MG63 (cell line): ENCODE measurements around the gene SLIT3. TPM values are rescaled to one million over a fixed set of nuclear protein-coding genes. Genes with fewer than 3 reads are reported as not detected.

Experiments
- DNase-seq: peaks from one replicate; pipeline ENCODE4 v3.0.0-alpha.2; 2020
- H3K27me3 ChIP-seq: fragments of 250-450 bp; sonication (Bioruptor Pico); 2 replicates; pipeline ENCODE4 v1.5.1; 2020; ENCODE audit warnings: mild to moderate bottlenecking, moderate library complexity
- H3K36me3 ChIP-seq: fragments of 250-450 bp; sonication (Bioruptor Pico); 2 replicates; pipeline ENCODE4 v1.5.1; 2020; ENCODE audit warnings: mild to moderate bottlenecking, moderate library complexity
- H3K4me3 ChIP-seq: fragments of 250-450 bp; sonication (Bioruptor Pico); 2 replicates; pipeline ENCODE4 v1.5.1; 2020; ENCODE audit warnings: mild to moderate bottlenecking, moderate library complexity
- H3K9me3 ChIP-seq: fragments of 250-450 bp; sonication (Bioruptor Pico); 2 replicates; pipeline ENCODE4 v1.5.1; 2020; ENCODE audit warnings: mild to moderate bottlenecking, moderate library complexity
- total RNA-seq: library from RNA; depleted of rRNA; stranded (reverse); fragments of >200 nt; shearing (Covaris generic); gene quantifications from 2 replicates; pipeline ENCODE4 v1.2.3, GENCODE V29; 2014; ENCODE audit warnings: low replicate concordance

Gene SLIT3
- total RNA-seq, 1 experiment from 2014 or later = 8.0 TPM

DNA sequence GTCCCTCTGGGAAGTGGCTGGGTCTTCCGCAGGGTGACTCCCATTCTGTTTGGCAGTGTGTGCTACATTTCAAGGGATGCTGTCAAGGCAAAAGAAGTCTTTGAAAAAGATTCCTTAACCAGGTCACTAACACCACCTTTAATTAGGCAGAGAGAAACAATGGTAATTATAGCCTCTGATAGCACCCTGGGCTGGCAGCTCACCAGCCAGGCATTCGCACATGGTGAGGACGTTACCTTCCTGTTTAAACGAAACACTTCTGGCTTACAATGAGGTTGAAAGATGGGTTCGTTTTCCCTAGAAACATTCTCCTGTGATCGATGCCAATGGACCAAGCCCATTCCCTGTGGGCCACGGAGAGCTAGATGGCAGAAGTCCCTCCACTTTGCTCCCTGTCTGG is 491.7 kb downstream of the SLIT3 start:
- Histone ChIP-seq H3K4me3 (no peak overlapping the region), H3K36me3 (no peaks in the 10 kb centered on the region), H3K27me3 (no peaks in the 10 kb centered on the region; the same call in none of the 2 replicates), H3K9me3 (no peaks in the 10 kb centered on the region)
- DNase-seq = no peak

- DNase-seq = no peak
- no peak overlapping the region for H3K4me3 ChIP-seq
- no peaks in the 10 kb centered on the region; the same call in 1 of the 2 replicates for H3K27me3 ChIP-seq
- no peaks in the 10 kb centered on the region for H3K9me3 ChIP-seq
- H3K36me3 ChIP-seq = no peaks in the 10 kb centered on the region
Observed at GRCh38 chr5:168808051-168808616, 492.8 kb downstream of the SLIT3 start.

DNA sequence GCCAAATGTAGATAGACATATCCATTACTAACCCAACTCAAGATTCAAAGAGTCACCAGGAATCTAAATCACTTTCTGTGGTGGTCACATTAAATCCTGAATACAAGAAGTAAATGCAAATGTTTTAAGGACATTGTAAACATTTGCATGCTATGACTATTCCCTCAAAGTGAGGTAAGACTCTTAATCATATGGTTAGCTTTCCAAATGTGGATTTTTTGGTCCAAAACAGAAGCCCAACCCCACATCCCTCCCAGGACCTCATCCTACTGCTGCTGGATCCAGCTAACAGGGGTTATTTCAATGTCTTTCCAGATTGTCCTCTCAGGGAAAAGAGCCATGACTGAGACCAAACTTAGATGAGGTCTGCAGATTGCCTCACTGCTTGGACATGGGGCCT is 493.7 kb downstream of the SLIT3 start:
- H3K9me3 ChIP-seq = no peaks in the 10 kb centered on the region
- no peaks in the 10 kb centered on the region; the same call in 1 of the 2 replicates for H3K27me3 ChIP-seq
- H3K36me3 ChIP-seq = no peaks in the 10 kb centered on the region
- peak; percentile 29 for DNase-seq
- H3K4me3 ChIP-seq = no peak overlapping the region

- Histone ChIP-seq H3K4me3 (no peak overlapping the region), H3K36me3 (no peaks in the 10 kb centered on the region), H3K9me3 (no peaks in the 10 kb centered on the region), H3K27me3 (peaks cover 9% of the 10 kb centered on the region)
- DNase-seq = no peak
Observed at GRCh38 chr5:168803541-168803940, 497.4 kb downstream of the SLIT3 start.

GRCh38 chr5:168802337-168802736 is 498.6 kb downstream of the SLIT3 start:
- H3K36me3 ChIP-seq = no peaks in the 10 kb centered on the region
- H3K4me3 ChIP-seq = no peak overlapping the region
- no peak for DNase-seq
- no peaks in the 10 kb centered on the region for H3K9me3 ChIP-seq
- peaks cover 9% of the 10 kb centered on the region for H3K27me3 ChIP-seq

GRCh38 chr5:168801567-168801966 is 499.4 kb downstream of the SLIT3 start:
- Histone ChIP-seq H3K4me3 (no peak overlapping the region), H3K36me3 (no peaks in the 10 kb centered on the region), H3K9me3 (no peaks in the 10 kb centered on the region), H3K27me3 (peaks cover 9% of the 10 kb centered on the region)
- no peak for DNase-seq

DNA sequence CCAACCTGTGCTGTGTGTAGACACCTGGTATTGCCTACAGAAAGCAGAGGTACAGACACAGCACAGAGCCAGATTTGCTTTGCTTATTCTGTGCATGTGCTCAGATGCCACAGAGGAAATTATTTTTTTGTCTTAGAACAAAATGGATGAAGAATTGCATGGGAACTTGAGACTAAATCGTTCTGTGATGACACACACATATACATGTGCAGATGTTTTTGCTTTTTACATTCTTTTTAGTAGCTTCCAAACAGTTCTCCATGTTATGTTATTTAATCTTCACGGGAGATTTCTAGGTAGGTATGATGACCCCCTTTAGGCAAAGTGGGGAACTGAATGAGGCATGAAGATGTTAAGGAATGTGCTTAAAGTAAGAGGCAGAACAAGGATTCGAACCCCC is 500.2 kb downstream of the SLIT3 start:
- Histone ChIP-seq H3K36me3 (no peaks in the 10 kb centered on the region), H3K9me3 (no peaks in the 10 kb centered on the region), H3K4me3 (no peak overlapping the region), H3K27me3 (peaks cover 9% of the 10 kb centered on the region)
- no peak for DNase-seq

- no peak for DNase-seq
- Histone ChIP-seq H3K27me3 (peaks cover 9% of the 10 kb centered on the region), H3K36me3 (no peaks in the 10 kb centered on the region), H3K4me3 (no peak overlapping the region), H3K9me3 (no peaks in the 10 kb centered on the region)
Observed at GRCh38 chr5:168798065-168799023, 502.6 kb downstream of the SLIT3 start.

DNA sequence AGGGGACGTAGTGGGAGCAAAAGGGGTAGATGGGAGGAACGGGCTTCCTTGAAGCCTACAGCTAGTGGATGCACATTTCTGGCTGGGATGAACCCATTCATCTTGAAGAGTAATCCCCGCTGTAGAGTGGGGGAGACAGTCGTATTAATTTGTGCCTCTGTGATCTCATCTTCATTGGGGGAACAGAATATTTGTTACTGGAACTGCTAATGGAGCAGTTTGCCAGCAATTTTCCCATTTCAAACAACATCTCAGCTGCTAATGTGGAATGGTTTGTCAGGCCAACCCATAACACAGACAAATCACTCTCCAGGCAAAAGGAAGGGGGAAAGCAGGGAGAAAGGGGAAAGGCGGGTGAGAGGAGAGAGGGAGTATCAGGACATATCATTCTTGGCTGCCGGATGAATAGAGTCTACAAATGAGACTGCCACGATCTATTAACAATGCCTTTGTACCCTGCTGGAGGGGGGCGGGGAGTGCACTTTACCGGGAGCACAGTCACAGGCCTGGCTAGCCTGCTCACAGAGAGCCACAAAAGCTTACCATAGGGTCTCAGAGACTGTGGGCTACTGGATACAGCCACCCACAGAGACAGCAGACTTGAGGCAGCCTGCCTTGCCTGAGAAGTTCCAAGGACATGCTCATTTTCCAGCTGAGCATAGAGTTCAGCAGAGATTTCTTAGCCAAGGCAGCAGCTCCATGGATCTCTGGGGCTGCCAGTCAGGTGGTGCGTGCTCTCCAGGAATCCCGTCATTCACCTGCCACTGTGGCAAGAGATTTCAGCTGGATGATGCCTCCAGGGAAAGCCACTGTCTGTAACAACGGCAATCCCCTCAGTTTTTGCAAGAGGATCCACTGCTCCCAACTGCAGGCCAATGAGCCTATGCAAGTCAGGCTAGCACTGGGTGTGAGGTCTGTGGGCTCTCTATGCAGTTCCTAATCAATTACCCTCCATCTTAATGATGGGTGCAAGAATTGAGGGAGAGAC is 504.1 kb downstream of the SLIT3 start:
- Histone ChIP-seq H3K9me3 (no peaks in the 10 kb centered on the region), H3K27me3 (peaks cover 9% of the 10 kb centered on the region), H3K36me3 (no peaks in the 10 kb centered on the region), H3K4me3 (no peak overlapping the region)
- DNase-seq = no peak

GRCh38 chr5:168796000-168796399 is 504.9 kb downstream of the SLIT3 start:
- H3K9me3 ChIP-seq = no peaks in the 10 kb centered on the region
- peaks cover 6% of the 10 kb centered on the region for H3K27me3 ChIP-seq
- no peak for DNase-seq
- no peaks in the 10 kb centered on the region for H3K36me3 ChIP-seq
- H3K4me3 ChIP-seq = no peak overlapping the region

DNA sequence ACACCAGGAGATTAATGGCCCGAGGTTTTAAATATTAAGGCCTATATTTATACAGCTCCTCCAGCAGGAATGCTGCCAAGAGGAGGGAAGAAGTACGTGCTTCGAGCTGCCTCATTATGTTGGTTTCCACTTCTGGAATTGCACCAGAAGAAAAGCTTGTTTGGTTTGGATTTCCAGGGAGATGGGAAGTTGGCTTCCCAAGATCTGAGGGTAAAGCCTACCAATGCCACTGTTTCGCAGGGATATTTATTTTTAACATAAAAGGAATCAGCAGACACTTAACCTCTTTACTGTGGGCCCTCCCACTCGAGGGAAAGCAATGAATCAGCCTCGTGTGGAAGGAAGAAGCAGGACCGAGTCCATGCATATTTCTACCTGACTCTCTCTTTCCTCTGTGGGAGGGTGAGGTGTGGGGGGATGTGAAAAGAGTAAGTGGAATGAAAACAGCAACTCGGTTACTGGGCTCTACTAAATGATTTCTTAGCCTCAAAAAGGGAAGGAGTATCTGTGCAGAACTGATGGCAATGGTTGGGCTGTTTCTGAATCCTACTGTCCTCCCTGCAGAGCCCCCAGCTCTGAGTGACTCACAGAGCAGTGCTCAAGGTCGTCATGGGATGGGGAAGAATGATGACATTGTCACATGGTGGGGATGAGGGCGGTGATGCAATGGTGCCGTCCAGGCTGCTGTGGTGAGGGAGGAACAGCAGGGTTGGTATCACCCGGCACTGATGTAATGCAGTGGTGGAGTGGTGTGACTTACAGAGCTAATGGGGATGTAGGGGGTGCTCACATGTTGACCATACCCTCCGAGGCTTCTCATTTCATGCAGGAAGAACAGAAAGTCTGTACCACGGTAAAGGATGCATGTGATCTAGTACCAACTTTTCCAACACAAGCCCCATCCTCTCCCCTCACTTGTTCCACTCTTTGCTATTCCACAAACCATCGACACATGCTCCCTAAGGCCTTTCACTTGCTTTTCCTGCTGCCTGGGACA is 506.8 kb downstream of the SLIT3 start:
- no peaks in the 10 kb centered on the region for H3K36me3 ChIP-seq
- no peak overlapping the region for H3K4me3 ChIP-seq

DNA sequence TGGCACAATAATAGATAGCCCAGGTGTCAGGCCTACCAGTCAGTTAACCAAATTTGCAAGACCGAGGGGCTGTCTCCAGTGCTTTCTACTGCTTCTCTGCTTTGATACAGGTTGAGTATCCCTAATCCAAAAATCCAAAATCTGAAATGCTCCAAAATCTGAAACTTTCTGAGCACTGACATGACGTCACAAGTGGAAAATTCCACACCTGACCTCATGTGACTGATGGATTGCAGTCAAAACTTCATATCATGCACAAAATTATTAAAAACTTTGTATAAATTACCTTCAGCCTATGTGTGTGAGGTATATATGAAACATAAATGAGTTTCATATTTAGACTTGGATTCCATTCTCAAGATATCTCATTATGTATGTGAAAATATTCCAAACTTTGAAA is 508.3 kb downstream of the SLIT3 start:
- no peak for DNase-seq
- Histone ChIP-seq H3K4me3 (no peak overlapping the region), H3K36me3 (no peaks in the 10 kb centered on the region), H3K27me3 (peaks cover 2% of the 10 kb centered on the region; the same call in 1 of the 2 replicates), H3K9me3 (no peaks in the 10 kb centered on the region)

More for the DNA sequence above, 506.8 kb downstream of the SLIT3 start:
- peaks cover 2% of the 10 kb centered on the region; the same call in 1 of the 2 replicates for H3K27me3 ChIP-seq
- peak; percentile 58 for DNase-seq
- no peaks in the 10 kb centered on the region for H3K9me3 ChIP-seq

GRCh38 chr5:168790671-168791250 is 510.2 kb downstream of the SLIT3 start:
- peaks cover 2% of the 10 kb centered on the region; the same call in 1 of the 2 replicates for H3K27me3 ChIP-seq
- H3K9me3 ChIP-seq = no peaks in the 10 kb centered on the region
- no peaks in the 10 kb centered on the region for H3K36me3 ChIP-seq
- H3K4me3 ChIP-seq = no peak overlapping the region
- DNase-seq = no peak

DNA sequence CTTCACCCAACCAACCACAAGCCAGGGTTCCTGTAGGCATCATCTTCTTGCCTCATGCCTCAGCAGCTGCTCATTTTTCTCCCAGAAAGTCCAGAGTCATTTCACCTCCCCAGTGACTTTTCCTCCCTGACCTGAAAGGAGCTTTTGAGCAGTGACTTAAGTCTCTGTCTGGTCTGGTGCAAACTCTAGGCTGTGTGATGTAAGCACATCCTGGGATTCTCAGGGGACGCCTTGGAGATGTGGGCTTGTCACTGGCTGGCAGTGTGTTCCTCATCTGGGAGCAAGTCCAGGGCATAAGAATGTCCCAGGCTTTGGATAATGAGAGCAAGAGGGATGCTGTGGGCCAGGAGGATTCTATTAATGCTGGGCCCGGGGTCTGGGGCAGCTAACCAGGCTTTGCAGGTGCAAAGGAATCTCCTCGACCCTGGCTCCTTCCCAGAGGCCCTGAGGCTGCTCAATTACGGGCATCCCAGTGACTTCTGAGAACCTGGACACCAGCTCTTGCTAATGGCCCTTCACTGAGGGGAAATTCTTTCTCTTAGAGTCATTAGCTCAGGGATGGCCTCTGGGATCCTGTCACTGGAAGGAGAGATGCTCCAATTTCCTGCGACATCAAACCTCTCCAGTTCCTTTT is 510.8 kb downstream of the SLIT3 start:
- Histone ChIP-seq H3K4me3 (no peak overlapping the region), H3K27me3 (peaks cover 2% of the 10 kb centered on the region; the same call in 1 of the 2 replicates), H3K36me3 (no peaks in the 10 kb centered on the region), H3K9me3 (no peaks in the 10 kb centered on the region)
- no peak for DNase-seq

DNA sequence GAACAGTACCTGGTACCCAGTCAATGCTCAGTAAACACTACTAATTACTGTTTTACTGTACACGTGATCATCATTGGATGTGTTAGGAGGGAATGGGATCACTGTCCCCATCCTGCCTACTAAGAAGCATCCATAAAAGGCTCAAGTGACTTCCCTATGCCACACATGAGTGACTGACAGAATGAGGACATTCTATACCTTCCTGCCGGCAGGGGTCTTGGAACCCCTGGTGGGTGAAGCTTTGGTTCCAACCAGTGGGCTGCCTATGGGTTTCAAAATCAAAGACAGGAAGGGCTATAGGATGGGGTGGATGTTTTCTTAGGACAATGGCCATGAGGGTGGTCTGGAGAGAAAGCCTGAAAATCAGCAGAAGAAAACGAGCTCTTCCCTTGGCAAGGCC is 512.2 kb downstream of the SLIT3 start:
- Histone ChIP-seq H3K27me3 (peaks cover 2% of the 10 kb centered on the region; the same call in 1 of the 2 replicates), H3K9me3 (no peaks in the 10 kb centered on the region)

More for the DNA sequence above, 512.2 kb downstream of the SLIT3 start:
- Histone ChIP-seq H3K36me3 (no peaks in the 10 kb centered on the region), H3K4me3 (no peak overlapping the region)
- no peak for DNase-seq
